Upper lobe of right lung (tissue), 1 donor: Measurements from ENCODE around the gene SDC4. TPM values are rescaled to one million over a fixed set of nuclear protein-coding genes. Genes with fewer than 3 reads are reported as not detected.

Experiments used
- ATAC-seq: fragments of 200-7000 bp; cut with Tn5 transposase; one replicate; pipeline ENCODE4 v1.9.1; 2020; ENCODE audit warnings: mild to moderate bottlenecking, moderate library complexity
- DNase-seq: peaks from one replicate; pipeline ENCODE4 v3.0.0-alpha.2; 2020
- H3K27ac ChIP-seq: fragments of 200-600 bp; one replicate; pipeline ENCODE4 v1.8.0; 2022
- H3K27me3 ChIP-seq: fragments of 200-600 bp; one replicate; pipeline ENCODE4 v1.8.0; 2022; ENCODE audit warnings: mild to moderate bottlenecking
- H3K36me3 ChIP-seq: fragments of 200-600 bp; one replicate; pipeline ENCODE4 v1.8.0; 2022
- H3K4me1 ChIP-seq: fragments of 200-600 bp; one replicate; pipeline ENCODE4 v1.8.0; 2022
- H3K4me3 ChIP-seq: fragments of 200-600 bp; one replicate; pipeline ENCODE4 v1.8.0; 2022; ENCODE audit warnings: mild to moderate bottlenecking
- H3K9me3 ChIP-seq: fragments of 200-600 bp; one replicate; pipeline ENCODE4 v1.8.0; 2022
- intact Hi-C: fragments of 100-400 bp; cut with DNase I; formaldehyde crosslinking; loops from one replicate; pipeline ENCODE4 v1.11.0; 2022
- total RNA-seq: library from RNA; stranded (reverse); fragmentation: NEBNext Ultra II Directional; extraction: Animal tissue kit (Norgen Biotek cat#: 25700); gene quantifications from one replicate; pipeline ENCODE4 v1.2.1, GENCODE V29; 2021
- TF ChIP-seq, protein P1 (sequence below): fragments of 200-600 bp; IDR thresholded peaks from one replicate; pipeline ENCODE4 v1.8.0; 2022; ENCODE audit warnings: antibody characterized with exemption
- donor health status: DM: no; HTN: yes; CAD: no; lungs with severe emphysema.

Gene SDC4
- total RNA-seq, 1 donor from 2014 or later = 345 TPM

DNA sequence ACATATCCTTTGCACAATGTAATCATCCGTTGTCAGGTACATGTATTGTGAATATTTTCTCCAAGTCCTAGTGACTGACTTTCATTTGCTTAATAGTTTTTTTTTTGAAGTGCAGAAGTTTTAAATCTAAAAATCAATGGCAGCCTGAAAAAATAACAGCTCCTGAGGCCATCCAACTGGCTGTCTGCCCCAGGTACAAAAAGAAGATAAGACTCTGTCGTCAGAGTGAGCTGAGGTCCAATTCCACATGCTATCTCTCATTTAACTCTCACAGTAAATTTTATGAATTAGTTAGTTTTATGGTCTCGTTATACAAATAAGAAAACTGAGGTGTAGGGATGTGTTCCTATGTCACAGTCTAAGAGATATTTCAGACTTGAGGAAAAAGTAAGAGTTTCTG lies 72.9 kb downstream of the SDC4 start:
- TF ChIP-seq, protein P1, sequence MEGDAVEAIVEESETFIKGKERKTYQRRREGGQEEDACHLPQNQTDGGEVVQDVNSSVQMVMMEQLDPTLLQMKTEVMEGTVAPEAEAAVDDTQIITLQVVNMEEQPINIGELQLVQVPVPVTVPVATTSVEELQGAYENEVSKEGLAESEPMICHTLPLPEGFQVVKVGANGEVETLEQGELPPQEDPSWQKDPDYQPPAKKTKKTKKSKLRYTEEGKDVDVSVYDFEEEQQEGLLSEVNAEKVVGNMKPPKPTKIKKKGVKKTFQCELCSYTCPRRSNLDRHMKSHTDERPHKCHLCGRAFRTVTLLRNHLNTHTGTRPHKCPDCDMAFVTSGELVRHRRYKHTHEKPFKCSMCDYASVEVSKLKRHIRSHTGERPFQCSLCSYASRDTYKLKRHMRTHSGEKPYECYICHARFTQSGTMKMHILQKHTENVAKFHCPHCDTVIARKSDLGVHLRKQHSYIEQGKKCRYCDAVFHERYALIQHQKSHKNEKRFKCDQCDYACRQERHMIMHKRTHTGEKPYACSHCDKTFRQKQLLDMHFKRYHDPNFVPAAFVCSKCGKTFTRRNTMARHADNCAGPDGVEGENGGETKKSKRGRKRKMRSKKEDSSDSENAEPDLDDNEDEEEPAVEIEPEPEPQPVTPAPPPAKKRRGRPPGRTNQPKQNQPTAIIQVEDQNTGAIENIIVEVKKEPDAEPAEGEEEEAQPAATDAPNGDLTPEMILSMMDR = no peak
- H3K9me3 ChIP-seq = no peaks in the 10 kb centered on the region
- DNase-seq (no peak), ATAC-seq (no peak)
- no peaks in the 10 kb centered on the region for H3K27me3 ChIP-seq
- intact Hi-C loops = no loop called here
- H3K36me3 ChIP-seq = no peaks in the 10 kb centered on the region
- H3K4me1 ChIP-seq = no peaks in the 10 kb centered on the region
- H3K4me3 ChIP-seq = no peak overlapping the region
- no peak overlapping the region for H3K27ac ChIP-seq

Other genes with a start within 250 kb of the SDC4 start
- 1.6 TPM for gene KCNS1, start 247.3 kb downstream of the SDC4 start, total RNA-seq
- 1.3 TPM for gene WFDC5, start 233.2 kb downstream of the SDC4 start, total RNA-seq
- 1.8 TPM for gene WFDC12, start 224.0 kb downstream of the SDC4 start, total RNA-seq
- 4.1 TPM for gene PI3, start 173.5 kb downstream of the SDC4 start, total RNA-seq
- gene SEMG1, start 141.4 kb downstream of the SDC4 start, total RNA-seq = not detected
- gene SEMG2, start 127.1 kb downstream of the SDC4 start, total RNA-seq = not detected
- 966 TPM for gene SLPI, start 93.9 kb downstream of the SDC4 start, total RNA-seq
- gene RBPJL, start 41.6 kb downstream of the SDC4 start, total RNA-seq = not detected
- gene MATN4, start 40.1 kb downstream of the SDC4 start, total RNA-seq = 0.29 TPM
- gene SYS1, start 14.7 kb upstream of the SDC4 start, total RNA-seq = 46.5 TPM
- not detected for gene TP53TG5, start 29.9 kb upstream of the SDC4 start, total RNA-seq
- gene DBNDD2, start 59.9 kb upstream of the SDC4 start, total RNA-seq = 66.2 TPM
- gene PIGT, start 67.7 kb upstream of the SDC4 start, total RNA-seq = 66.3 TPM
- 113 TPM for gene WFDC2, start 121.3 kb upstream of the SDC4 start, total RNA-seq
- gene SPINT3, start 167.2 kb upstream of the SDC4 start, total RNA-seq = not detected
- gene WFDC6, start 191.1 kb upstream of the SDC4 start, total RNA-seq = not detected
- not detected for gene EPPIN, start 199.0 kb upstream of the SDC4 start, total RNA-seq
- gene WFDC8, start 230.9 kb upstream of the SDC4 start, total RNA-seq = not detected